GM18511 (cell line): ENCODE measurements around the gene DDA1.
"Not testable (repeated sequence)": the region's sequence is repeated elsewhere in the genome, so short reads cannot be mapped to it uniquely, and the experiment has no call there.

Experiments used
- ATAC-seq: cut with Tn5 transposase; IDR thresholded peaks from one replicate; pipeline ENCODE4 v1.9.1; 2021; ENCODE audit warnings: mild to moderate bottlenecking, moderate library complexity; ENCODE audit not compliant: unreplicated experiment

The DDA1 gene

GRCh38 chr19:17341386-17341785 lies 32.0 kb downstream of the DDA1 start:
- no peak for ATAC-seq

- no peak for ATAC-seq
Measured at GRCh38 chr19:17341845-17342244, 32.5 kb downstream of the DDA1 start.

GRCh38 chr19:17346109-17346671 lies 36.8 kb downstream of the DDA1 start:
- peak; percentile 44 for ATAC-seq

- no peak for ATAC-seq
Measured at GRCh38 chr19:17347361-17347760, 38.0 kb downstream of the DDA1 start.

- no peak for ATAC-seq
Measured at GRCh38 chr19:17347877-17348276, 38.5 kb downstream of the DDA1 start.

GRCh38 chr19:17348700-17349099 lies 39.3 kb downstream of the DDA1 start:
- no peak for ATAC-seq

GRCh38 chr19:17351815-17352435 lies 42.6 kb downstream of the DDA1 start:
- ATAC-seq = no peak

GRCh38 chr19:17352608-17353280 lies 43.4 kb downstream of the DDA1 start:
- ATAC-seq = no peak

GRCh38 chr19:17353386-17353785 lies 44.0 kb downstream of the DDA1 start:
- ATAC-seq = no peak

GRCh38 chr19:17357078-17357666 lies 47.8 kb downstream of the DDA1 start:
- ATAC-seq = no peak

- no peak for ATAC-seq
Measured at GRCh38 chr19:17357724-17358123, 48.4 kb downstream of the DDA1 start.

GRCh38 chr19:17358395-17358794 lies 49.0 kb downstream of the DDA1 start:
- ATAC-seq = no peak

GRCh38 chr19:17359905-17360800 lies 50.8 kb downstream of the DDA1 start:
- no peak for ATAC-seq

- ATAC-seq = not testable (repeated sequence)
Measured at GRCh38 chr19:17363852-17364605, 54.7 kb downstream of the DDA1 start.

GRCh38 chr19:17365361-17365760 lies 56.0 kb downstream of the DDA1 start:
- ATAC-seq = no peak

GRCh38 chr19:17370026-17370587 lies 60.7 kb downstream of the DDA1 start:
- peak; percentile 66 for ATAC-seq
